Duodenal mucosa (tissue), 2 donors: ENCODE measurements around the gene RTN4.
A peak's percentile ranks its signal among the peaks of the same experiment; 100 is the strongest.
"Not testable (repeated sequence)": the region's sequence is repeated elsewhere in the genome, so short reads cannot be mapped to it uniquely, and the experiment has no call there.

Source experiments
- H3K27ac ChIP-seq: one replicate; pipeline ENCODE4 v1.7.0; 2013; ENCODE audit warnings: low read depth, low read length
- H3K27me3 ChIP-seq, 2 donors: one replicate each; pipeline ENCODE4 v1.7.0; 2013; ENCODE audit warnings: low read length in 2 of 2, control low read depth in 1 of 2; ENCODE audit not compliant: insufficient read depth in 2 of 2, control insufficient read depth in 1 of 2
- H3K36me3 ChIP-seq, 2 donors: one replicate each; pipeline ENCODE4 v1.7.0; 2013; ENCODE audit warnings: low read length in 2 of 2, control low read depth in 1 of 2; ENCODE audit not compliant: insufficient read depth in 2 of 2, control insufficient read depth in 1 of 2
- H3K4me1 ChIP-seq, 2 donors: one replicate each; pipeline ENCODE4 v1.7.0; 2013; ENCODE audit warnings: low read length in 2 of 2, control low read depth in 1 of 2; ENCODE audit not compliant: insufficient read depth in 2 of 2, control insufficient read depth in 1 of 2
- H3K4me3 ChIP-seq, 2 donors: one replicate each; pipeline ENCODE4 v1.7.0; 2013; ENCODE audit warnings: low read length in 2 of 2, low read depth in 1 of 2
- H3K9ac ChIP-seq, 2 donors: one replicate each; pipeline ENCODE4 v1.7.0; 2013; ENCODE audit warnings: low read length in 2 of 2, low read depth in 1 of 2
- H3K9me3 ChIP-seq, 2 donors: one replicate each; pipeline ENCODE4 v1.7.0; 2013; ENCODE audit warnings: low read length in 2 of 2, control low read depth in 1 of 2; ENCODE audit not compliant: control insufficient read depth in 1 of 2

RTN4 gene

GRCh38 chr2:55050100-55050994 lies at the start of gene RTN4:
Gene RTN4, minus strand, starts transcription at chr2:55050451. Its CDS starts 151 bp downstream, at chr2:55050300.
- Histone ChIP-seq H3K9ac (peak within 1 kb of the TSS; percentile 92 to 93), H3K9me3 (no peaks in the 10 kb centered on the region), H3K27ac (peak within 1 kb of the TSS; percentile 95), H3K27me3 (no peaks in the 10 kb centered on the region), H3K4me1 (peaks cover 24 to 36% of the 10 kb centered on the region in 2 donors), H3K4me3 (peak within 1 kb of the TSS; percentile 89 to 90), H3K36me3 (no peaks in the 10 kb centered on the region)

DNA sequence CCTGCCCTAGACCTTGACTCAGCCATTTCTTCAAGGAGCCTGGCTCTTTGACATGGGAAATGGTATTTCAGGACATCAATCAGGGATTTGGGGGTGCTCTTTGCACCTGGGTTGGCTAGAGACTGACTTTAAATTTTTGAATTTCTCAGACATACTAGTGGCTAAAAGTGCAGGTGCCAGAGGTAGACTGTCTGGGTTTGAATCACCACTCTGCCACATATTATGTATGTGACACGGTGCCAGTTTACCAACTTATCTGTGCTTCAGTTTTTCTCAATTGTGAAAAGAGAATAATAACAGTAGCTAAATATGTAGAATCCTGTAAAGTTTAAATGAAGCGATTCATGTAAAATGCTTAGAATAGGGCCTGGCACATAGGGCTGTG lies 49.2 kb upstream of the RTN4 start:
- Histone ChIP-seq H3K4me3 (no peak overlapping the region), H3K9me3 (no peaks in the 10 kb centered on the region), H3K9ac (no peak overlapping the region), H3K36me3 (no peaks in the 10 kb centered on the region), H3K4me1 (peaks cover 8 to 9% of the 10 kb centered on the region in 2 donors), H3K27me3 (no peaks in the 10 kb centered on the region), H3K27ac (no peak overlapping the region)

GRCh38 chr2:55097461-55098410 lies 47.5 kb upstream of the RTN4 start:
- Histone ChIP-seq H3K4me1 (peaks cover 8 to 9% of the 10 kb centered on the region in 2 donors), H3K4me3 (no peak overlapping the region), H3K27ac (no peak overlapping the region), H3K9me3 (no peaks in the 10 kb centered on the region), H3K27me3 (no peaks in the 10 kb centered on the region), H3K9ac (no peak overlapping the region), H3K36me3 (no peaks in the 10 kb centered on the region)

DNA sequence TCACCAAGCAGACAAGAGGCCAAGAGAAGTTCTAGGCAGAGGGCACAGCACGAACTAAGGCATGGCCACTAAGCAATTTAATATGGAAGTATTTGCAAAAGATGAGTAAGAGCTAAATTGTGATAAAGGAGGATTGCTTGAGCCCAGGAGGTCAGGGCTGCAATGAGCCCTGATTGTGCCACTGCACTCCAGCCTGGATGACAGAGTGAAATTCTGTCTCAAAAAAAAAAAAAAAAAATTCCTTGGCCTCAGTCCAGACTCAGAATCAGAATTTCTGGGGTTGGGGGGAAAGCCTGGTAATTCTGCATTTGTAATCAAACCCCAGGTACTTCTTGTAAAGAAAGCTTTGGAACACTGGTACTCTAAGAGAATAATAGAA lies 46.8 kb upstream of the RTN4 start:
- H3K9ac ChIP-seq: no peak overlapping the region
- no peaks in the 10 kb centered on the region for H3K36me3 ChIP-seq
- no peaks in the 10 kb centered on the region for H3K9me3 ChIP-seq
- no peaks in the 10 kb centered on the region for H3K27me3 ChIP-seq
- no peak overlapping the region for H3K27ac ChIP-seq
- H3K4me3 ChIP-seq: no peak overlapping the region
- peaks cover 8 to 9% of the 10 kb centered on the region in 2 donors for H3K4me1 ChIP-seq

- Histone ChIP-seq H3K9me3 (no peaks in the 10 kb centered on the region), H3K4me1 (peaks cover 8 to 9% of the 10 kb centered on the region in 2 donors), H3K36me3 (no peaks in the 10 kb centered on the region), H3K27ac (no peak overlapping the region), H3K9ac (no peak overlapping the region), H3K27me3 (no peaks in the 10 kb centered on the region), H3K4me3 (no peak overlapping the region)
Observed at GRCh38 chr2:55096586-55096985, 46.3 kb upstream of the RTN4 start.

DNA sequence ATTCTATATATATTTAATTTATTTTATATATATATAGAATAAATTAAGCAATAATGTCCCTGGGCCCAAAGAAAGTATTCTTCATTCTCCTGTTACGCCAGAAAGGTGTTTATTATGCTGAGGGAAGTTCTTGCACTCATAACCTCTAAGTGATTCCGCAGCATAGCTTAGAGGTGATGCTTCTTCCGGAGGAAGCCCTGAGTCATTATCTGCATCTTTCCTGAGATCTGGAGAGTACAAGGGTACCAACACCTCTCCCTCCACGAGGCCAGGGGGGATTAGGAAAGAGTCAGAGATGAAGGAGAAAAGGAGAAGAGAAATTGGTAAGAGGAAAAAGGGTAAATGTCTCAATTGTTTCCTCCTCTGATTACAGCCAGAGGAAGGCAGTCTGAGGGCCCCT lies 43.1 kb upstream of the RTN4 start:
- H3K4me3 ChIP-seq: no peak overlapping the region
- peaks cover 8 to 9% of the 10 kb centered on the region in 2 donors for H3K4me1 ChIP-seq
- no peak overlapping the region for H3K9ac ChIP-seq
- H3K36me3 ChIP-seq: no peaks in the 10 kb centered on the region
- H3K9me3 ChIP-seq: no peaks in the 10 kb centered on the region
- no peak overlapping the region for H3K27ac ChIP-seq
- H3K27me3 ChIP-seq: no peaks in the 10 kb centered on the region

DNA sequence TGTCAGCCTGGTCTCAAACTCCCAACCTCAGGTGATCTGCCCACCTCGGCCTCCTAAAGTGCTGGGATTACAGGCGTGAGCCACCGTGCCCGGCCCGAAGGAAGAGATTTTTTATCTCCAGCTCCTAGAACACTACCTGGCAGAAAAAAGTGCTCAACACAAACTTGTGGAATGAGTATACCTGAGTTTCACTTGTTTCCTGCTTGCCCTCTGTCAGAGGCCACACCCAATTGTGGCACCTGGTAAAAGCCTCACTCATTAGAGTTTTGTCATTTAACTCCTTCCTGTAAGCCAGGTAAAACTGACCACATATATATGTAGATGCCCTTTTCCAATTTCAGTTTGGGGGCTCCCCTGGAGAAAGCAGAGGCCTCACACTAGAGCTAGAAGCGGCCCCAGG lies 42.2 kb upstream of the RTN4 start:
- no peak overlapping the region for H3K9ac ChIP-seq
- no peaks in the 10 kb centered on the region for H3K36me3 ChIP-seq
- H3K9me3 ChIP-seq: no peaks in the 10 kb centered on the region
- no peak overlapping the region for H3K27ac ChIP-seq
- H3K4me1 ChIP-seq: peaks cover 2 to 3% of the 10 kb centered on the region in 2 donors
- no peaks in the 10 kb centered on the region for H3K27me3 ChIP-seq
- no peak overlapping the region for H3K4me3 ChIP-seq

DNA sequence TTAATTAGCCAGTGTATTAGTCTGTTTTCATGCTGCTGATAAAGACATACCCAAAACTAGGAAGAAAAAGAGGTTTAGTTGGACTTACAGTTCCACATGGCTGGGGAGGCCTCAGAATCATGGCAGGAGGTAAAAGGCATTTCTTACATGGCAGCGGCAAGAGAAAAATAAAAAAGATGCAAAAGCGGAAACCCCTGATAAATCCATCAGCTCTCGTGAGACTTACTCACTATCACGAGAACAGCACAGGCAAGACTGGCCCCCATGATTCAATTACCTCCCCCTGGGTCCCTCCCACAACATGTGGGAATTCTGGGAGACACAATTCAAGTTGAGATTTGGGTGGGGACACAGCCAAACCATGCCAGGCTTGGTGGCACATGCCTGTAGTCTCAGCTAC lies 41.4 kb upstream of the RTN4 start:
- not testable (repeated sequence) for H3K36me3 ChIP-seq, H3K27ac ChIP-seq, H3K9me3 ChIP-seq, H3K4me3 ChIP-seq, H3K4me1 ChIP-seq, H3K9ac ChIP-seq, H3K27me3 ChIP-seq

DNA sequence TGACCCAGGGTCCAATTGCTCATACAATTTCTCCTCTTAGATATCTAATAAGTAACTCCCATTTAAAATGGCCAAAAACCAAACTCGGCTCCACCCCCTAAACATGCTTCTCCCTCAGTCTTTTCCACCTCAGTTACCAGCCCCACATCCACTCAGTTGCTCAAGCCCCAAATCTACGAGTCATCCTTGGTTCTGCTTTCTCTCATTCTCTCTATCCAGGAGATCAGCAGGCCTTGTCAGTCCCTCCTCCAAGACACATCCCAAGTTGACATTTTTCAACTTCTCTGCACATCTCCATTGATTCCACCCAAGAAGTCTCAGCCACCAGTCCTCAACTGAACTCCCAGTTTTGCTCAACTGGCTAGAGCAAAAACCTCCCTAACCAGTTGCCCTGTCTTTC lies 40.5 kb upstream of the RTN4 start:
- Histone ChIP-seq H3K27me3 (no peaks in the 10 kb centered on the region), H3K9ac (no peak overlapping the region), H3K27ac (no peak overlapping the region), H3K4me3 (no peak overlapping the region), H3K9me3 (no peaks in the 10 kb centered on the region), H3K36me3 (no peaks in the 10 kb centered on the region), H3K4me1 (no peaks in the 10 kb centered on the region)

DNA sequence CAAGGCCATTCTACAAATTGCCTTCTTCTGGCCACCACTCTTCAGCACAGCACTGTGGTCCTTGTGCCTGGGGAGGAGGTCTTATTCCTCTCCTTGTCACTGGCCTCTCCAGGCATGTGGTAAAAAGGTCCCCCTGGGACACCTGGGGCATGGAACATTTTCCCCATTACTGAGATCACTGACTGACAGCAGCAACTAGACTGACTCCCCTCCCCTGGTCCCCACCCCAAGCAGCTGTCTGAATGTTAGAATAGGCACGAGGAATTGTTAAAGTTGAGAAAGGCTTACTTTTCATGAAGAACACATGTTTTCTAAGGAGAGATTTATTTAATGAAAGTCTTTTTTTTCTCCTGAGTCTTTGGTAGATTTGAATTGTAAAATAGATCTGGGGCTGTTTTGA lies 39.5 kb upstream of the RTN4 start:
- H3K27me3 ChIP-seq: no peaks in the 10 kb centered on the region
- H3K36me3 ChIP-seq: no peaks in the 10 kb centered on the region
- H3K27ac ChIP-seq: no peak overlapping the region
- no peaks in the 10 kb centered on the region for H3K9me3 ChIP-seq
- no peaks in the 10 kb centered on the region for H3K4me1 ChIP-seq
- H3K4me3 ChIP-seq: no peak overlapping the region
- no peak overlapping the region for H3K9ac ChIP-seq
